PC-9 (cell line): ENCODE results near the gene SEC14L3.

Experiments
- EZH2 ChIP-seq: fragments of 200-600 bp; sonication (generic); IDR thresholded peaks from 2 replicates; pipeline ENCODE4 v1.8.0; 2017; ENCODE audit warnings: antibody characterized with exemption, low read depth
- TF ChIP-seq, protein P1 (sequence below): fragments of 200-600 bp; sonication (generic); conservative IDR thresholded peaks from 2 replicates; pipeline ENCODE4 v1.6.1; 2017; ENCODE audit warnings: mixed run types, antibody characterized with exemption, mild to moderate bottlenecking, moderate library complexity

DNA sequence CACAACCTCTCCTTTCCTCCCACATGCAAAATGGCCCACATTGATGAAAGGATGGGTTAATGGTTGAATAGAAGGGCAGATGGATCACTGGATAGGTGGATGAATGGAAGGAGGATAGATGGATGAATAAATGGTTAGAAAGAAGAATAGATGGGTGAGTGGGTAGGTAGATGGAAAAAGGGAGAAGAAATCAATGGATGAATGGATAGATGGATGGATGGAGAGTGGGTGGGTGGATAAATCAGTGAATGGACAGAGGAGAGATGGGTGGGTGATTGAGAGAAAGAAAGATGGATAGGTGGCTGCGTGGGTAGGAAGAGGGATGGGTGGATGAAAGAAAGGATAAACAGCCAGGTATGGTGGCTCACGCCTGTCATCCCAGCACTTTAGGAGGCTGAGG, 1.2 kb downstream of the SEC14L3 start:
- TF ChIP-seq, protein P1, sequence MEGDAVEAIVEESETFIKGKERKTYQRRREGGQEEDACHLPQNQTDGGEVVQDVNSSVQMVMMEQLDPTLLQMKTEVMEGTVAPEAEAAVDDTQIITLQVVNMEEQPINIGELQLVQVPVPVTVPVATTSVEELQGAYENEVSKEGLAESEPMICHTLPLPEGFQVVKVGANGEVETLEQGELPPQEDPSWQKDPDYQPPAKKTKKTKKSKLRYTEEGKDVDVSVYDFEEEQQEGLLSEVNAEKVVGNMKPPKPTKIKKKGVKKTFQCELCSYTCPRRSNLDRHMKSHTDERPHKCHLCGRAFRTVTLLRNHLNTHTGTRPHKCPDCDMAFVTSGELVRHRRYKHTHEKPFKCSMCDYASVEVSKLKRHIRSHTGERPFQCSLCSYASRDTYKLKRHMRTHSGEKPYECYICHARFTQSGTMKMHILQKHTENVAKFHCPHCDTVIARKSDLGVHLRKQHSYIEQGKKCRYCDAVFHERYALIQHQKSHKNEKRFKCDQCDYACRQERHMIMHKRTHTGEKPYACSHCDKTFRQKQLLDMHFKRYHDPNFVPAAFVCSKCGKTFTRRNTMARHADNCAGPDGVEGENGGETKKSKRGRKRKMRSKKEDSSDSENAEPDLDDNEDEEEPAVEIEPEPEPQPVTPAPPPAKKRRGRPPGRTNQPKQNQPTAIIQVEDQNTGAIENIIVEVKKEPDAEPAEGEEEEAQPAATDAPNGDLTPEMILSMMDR = no peak
- no peak for TF ChIP-seq EZH2
